GM23338 (cell line): ENCODE data around the gene OSBPL10. TPM values are rescaled to one million over a fixed set of nuclear protein-coding genes. Genes with fewer than 3 reads are reported as not detected.

Experiments
- ATAC-seq: fragments of 200-7000 bp; cut with Tn5 transposase; 3 replicates; pipeline ENCODE4 v1.9.1; 2020
- DNase-seq: peaks from one replicate; pipeline ENCODE4 v3.0.0-alpha.2; 2015; ENCODE audit warnings: low spot score
- H2AFZ ChIP-seq: fragments of 200-600 bp; sonication (generic); 2 replicates; pipeline ENCODE4 v1.8.0; 2016; ENCODE audit warnings: antibody characterized with exemption, mild to moderate bottlenecking, moderate library complexity
- H3F3A ChIP-seq: fragments of 200-600 bp; sonication (generic); replicated peaks from 2 replicates; pipeline ENCODE4 v1.8.0; 2017; ENCODE audit warnings: antibody characterized with exemption, mixed run types, low read depth
- H3K27ac ChIP-seq: fragments of 200-600 bp; sonication (generic); 2 replicates; pipeline ENCODE4 v1.6.1; 2016; ENCODE audit warnings: low read depth
- H3K27me3 ChIP-seq: fragments of 200-600 bp; sonication (generic); 2 replicates; pipeline ENCODE4 v1.8.0; 2016; ENCODE audit warnings: mild to moderate bottlenecking, mixed run types, moderate library complexity; ENCODE audit not compliant: insufficient read depth
- H3K36me3 ChIP-seq: fragments of 200-600 bp; sonication (generic); 2 replicates; pipeline ENCODE4 v1.8.0; 2016; ENCODE audit warnings: mild to moderate bottlenecking; ENCODE audit not compliant: insufficient read depth
- H3K4me1 ChIP-seq: fragments of 200-600 bp; sonication (generic); 2 replicates; pipeline ENCODE4 v1.8.0; 2016; ENCODE audit warnings: mild to moderate bottlenecking, moderate library complexity; ENCODE audit not compliant: insufficient read depth
- H3K4me2 ChIP-seq: fragments of 200-600 bp; sonication (generic); 2 replicates; pipeline ENCODE4 v1.7.1; 2017; ENCODE audit warnings: mixed run types
- H3K4me3 ChIP-seq: fragments of 200-600 bp; sonication (generic); 2 replicates; pipeline ENCODE4 v1.6.1; 2016; ENCODE audit warnings: mixed run types
- H3K79me2 ChIP-seq: fragments of 200-600 bp; sonication (generic); replicated peaks from 2 replicates; pipeline ENCODE4 v1.8.0; 2017; ENCODE audit warnings: mild to moderate bottlenecking; ENCODE audit not compliant: insufficient read depth
- H3K9me2 ChIP-seq: fragments of 200-600 bp; sonication (generic); 2 replicates; pipeline ENCODE4 v1.8.0; 2017; ENCODE audit not compliant: insufficient read depth
- H4K20me1 ChIP-seq: fragments of 200-600 bp; sonication (generic); replicated peaks from 2 replicates; pipeline ENCODE4 v1.8.0; 2017; ENCODE audit warnings: mild to moderate bottlenecking; ENCODE audit not compliant: insufficient read depth
- H3K27ac Mint-ChIP-seq: 2 replicates; pipeline ENCODE4 v1.8.0; 2020; ENCODE audit warnings: inconsistent platforms, mild to moderate bottlenecking, moderate library complexity, mixed read lengths
- H3K27me3 Mint-ChIP-seq: 3 replicates; pipeline ENCODE4 v1.8.0; 2022; ENCODE audit warnings: low read depth, mild to moderate bottlenecking, moderate library complexity, mixed read lengths, inconsistent platforms; ENCODE audit not compliant: insufficient read depth, poor library complexity
- H3K36me3 Mint-ChIP-seq: 3 replicates; pipeline ENCODE4 v1.8.0; 2021; ENCODE audit warnings: low read depth, mild to moderate bottlenecking, inconsistent platforms, moderate library complexity, mixed read lengths
- H3K4me1 Mint-ChIP-seq: 3 replicates; pipeline ENCODE4 v1.8.0; 2020; ENCODE audit warnings: mild to moderate bottlenecking, inconsistent platforms, mixed read lengths
- H3K4me3 Mint-ChIP-seq: 3 replicates; pipeline ENCODE4 v1.8.0; 2021; ENCODE audit warnings: moderate library complexity, mild to moderate bottlenecking, inconsistent platforms, mixed read lengths
- H3K9me3 Mint-ChIP-seq: 3 replicates; pipeline ENCODE4 v1.8.0; 2020; ENCODE audit warnings: moderate library complexity, mild to moderate bottlenecking, inconsistent platforms, mixed read lengths
- EZH2 ChIP-seq: fragments of 200-600 bp; sonication (generic); IDR thresholded peaks from one replicate; pipeline ENCODE4 v1.8.0; 2017; ENCODE audit warnings: antibody characterized with exemption, mild to moderate bottlenecking, low read depth; ENCODE audit not compliant: unreplicated experiment
- NANOG ChIP-seq: IDR thresholded peaks from 2 replicates; pipeline ENCODE4 v1.6.1; 2016; ENCODE audit warnings: antibody characterized with exemption, borderline replicate concordance
- ZNF114 ChIP-seq: fragments of 250-450 bp; sonication (Bioruptor Pico); IDR thresholded peaks from 2 replicates; pipeline ENCODE4 v1.5.0; 2020; ENCODE audit warnings: mild to moderate bottlenecking, moderate library complexity
- ZNF462 ChIP-seq: fragments of 250-450 bp; sonication (Bioruptor Pico); IDR thresholded peaks from 2 replicates; pipeline ENCODE4 v1.5.0; 2020; ENCODE audit warnings: mild to moderate bottlenecking, moderate library complexity
- polyA plus RNA-seq: library from polyadenylated mRNA; unstranded; fragments of >200 nt; fragmentation: Nextera tagmentation; extraction: Ambion mirVana; gene quantifications from 2 replicates; pipeline ENCODE4 v1.2.1, GENCODE V29; 2016
- total RNA-seq: library from RNA; depleted of rRNA; stranded (reverse); fragments of >200 nt; shearing (Covaris generic); gene quantifications from 2 replicates; pipeline ENCODE4 v1.2.3, GENCODE V29; 2014

The OSBPL10 gene
- total and polyA plus RNA-seq, 2 experiments from 2014 or later: 23.8 to 149 TPM

- peaks cover 79% of the 10 kb centered on the region for H3K79me2 ChIP-seq
- TF ChIP-seq EZH2 (no peak), ZNF462 (peak; percentile 75)
- H3K36me3 ChIP-seq: 0 out of 2 replicates have a peak, but pooled peaks cover 2% of the 10 kb centered on the region
- Mint-ChIP-seq H3K9me3 (peaks cover 9% of the 10 kb centered on the region), H3K4me1 (peaks cover 60% of the 10 kb centered on the region), H3K4me3 (peak overlapping the region; percentile 72), H3K36me3 (peaks cover 30% of the 10 kb centered on the region), H3K27me3 (peaks cover 12% of the 10 kb centered on the region), H3K27ac (peak overlapping the region; percentile 94)
- H2AFZ ChIP-seq: no peak overlapping the region
- H3K4me2 ChIP-seq: peak overlapping the region; percentile 84
- H3K4me3 ChIP-seq: peak overlapping the region; percentile 50
- H3F3A ChIP-seq: peaks cover 7% of the 10 kb centered on the region; the same call in 1 of the 2 replicates
- ATAC-seq: peak; percentile 53
- peak; percentile 65 for DNase-seq
- no peaks in the 10 kb centered on the region for H3K9me2 ChIP-seq
- no peaks in the 10 kb centered on the region for H4K20me1 ChIP-seq
- H3K27ac ChIP-seq: peak overlapping the region; percentile 97
- no peaks in the 10 kb centered on the region for H3K27me3 ChIP-seq
- peaks cover 54% of the 10 kb centered on the region for H3K4me1 ChIP-seq
Observed at GRCh38 chr3:31960793-31961431, 20.1 kb downstream of the OSBPL10 start.

- Histone ChIP-seq H2AFZ (no peak overlapping the region), H3K9me2 (no peaks in the 10 kb centered on the region), H3K79me2 (peaks cover 84% of the 10 kb centered on the region), H3K4me3 (peak overlapping the region; percentile 50), H3K4me1 (peaks cover 54% of the 10 kb centered on the region), H3K27me3 (no peaks in the 10 kb centered on the region), H3K27ac (peak overlapping the region; percentile 97), H3K36me3 (0 out of 2 replicates have a peak, but pooled peaks cover 7% of the 10 kb centered on the region), H4K20me1 (no peaks in the 10 kb centered on the region), H3F3A (peaks cover 7% of the 10 kb centered on the region; the same call in 1 of the 2 replicates), H3K4me2 (peak overlapping the region; percentile 84)
- peaks cover 14% of the 10 kb centered on the region for H3K27me3 Mint-ChIP-seq
- DNase-seq (peak; percentile 81), ATAC-seq (peak; percentile 90)
- peaks cover 16% of the 10 kb centered on the region for H3K9me3 Mint-ChIP-seq
- H3K4me1 Mint-ChIP-seq: peaks cover 60% of the 10 kb centered on the region
- peaks cover 37% of the 10 kb centered on the region for H3K36me3 Mint-ChIP-seq
- peak overlapping the region; percentile 72 for H3K4me3 Mint-ChIP-seq
- peak overlapping the region; percentile 94 for H3K27ac Mint-ChIP-seq
- TF ChIP-seq EZH2: no peak
- TF ChIP-seq NANOG: peak; percentile 88
- no peak for TF ChIP-seq ZNF114 (CRISPR knock-in tag)
Observed at GRCh38 chr3:31959951-31960792, 20.9 kb downstream of the OSBPL10 start.
